ENCODE results near the gene ARHGAP32.
"Not testable (repeated sequence)": the region's sequence is repeated elsewhere in the genome, so short reads cannot be mapped to it uniquely, and the experiment has no call there.

Gene ARHGAP32

DNA sequence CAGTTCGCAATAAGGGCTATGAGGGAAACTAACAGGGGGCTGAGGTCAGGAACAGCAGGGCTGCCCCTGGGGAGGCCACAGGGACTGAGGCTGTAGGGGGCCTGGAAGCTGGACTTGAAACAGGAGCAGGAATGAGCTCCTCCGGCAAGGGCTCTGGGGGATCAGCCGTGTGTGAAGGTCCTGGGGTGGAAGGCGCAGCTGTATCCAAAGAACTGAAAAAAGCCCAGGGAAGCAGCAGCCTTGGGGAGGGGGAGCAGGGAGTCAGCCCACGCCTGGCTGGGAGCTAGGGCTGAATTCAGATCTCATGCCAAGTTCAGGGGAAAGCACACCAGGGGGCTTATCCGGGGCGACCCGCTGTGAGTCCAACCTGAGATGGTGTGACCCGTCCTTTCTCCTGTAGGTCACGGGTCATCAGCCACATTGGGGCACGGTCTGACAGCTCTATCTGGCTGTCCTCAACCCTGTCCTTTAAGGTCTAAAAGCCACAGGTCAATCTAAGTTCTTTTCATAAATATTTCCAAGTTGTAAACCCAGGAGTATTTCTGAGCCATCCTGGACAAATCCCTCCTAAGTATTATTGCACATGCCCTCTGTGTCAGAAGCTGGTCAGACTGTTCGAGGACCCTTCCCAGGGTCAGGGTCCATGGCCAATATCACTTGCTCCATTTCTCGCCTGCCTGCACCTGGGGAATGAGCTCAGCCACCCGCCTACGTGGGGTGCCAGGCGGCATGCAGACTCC, 267.4 kb downstream of the ARHGAP32 start:
- TF ChIP-seq CTCF (IDR thresholded peaks at IDR 0.05; ENCODE audit: insufficient read depth, low read depth, low read length, missing control alignments): no peak
- no peak overlapping the region for H3K4me3 ChIP-seq (ENCODE audit: low read depth, low read length)
- DNase-seq (ENCODE audit: low read depth): no peak

GRCh38 chr11:128924104-128924503, 268.0 kb downstream of the ARHGAP32 start:
- DNase-seq (ENCODE audit: low read depth): no peak
- no peak for TF ChIP-seq CTCF (IDR thresholded peaks at IDR 0.05; ENCODE audit: insufficient read depth, low read depth, low read length, missing control alignments)
- no peak overlapping the region for H3K4me3 ChIP-seq (ENCODE audit: low read depth, low read length)

GRCh38 chr11:128921793-128922192, 270.3 kb downstream of the ARHGAP32 start:
- TF ChIP-seq CTCF (IDR thresholded peaks at IDR 0.05; ENCODE audit: insufficient read depth, low read depth, low read length, missing control alignments): no peak
- no peak overlapping the region for H3K4me3 ChIP-seq (ENCODE audit: low read depth, low read length)
- no peak for DNase-seq (ENCODE audit: low read depth)

DNA sequence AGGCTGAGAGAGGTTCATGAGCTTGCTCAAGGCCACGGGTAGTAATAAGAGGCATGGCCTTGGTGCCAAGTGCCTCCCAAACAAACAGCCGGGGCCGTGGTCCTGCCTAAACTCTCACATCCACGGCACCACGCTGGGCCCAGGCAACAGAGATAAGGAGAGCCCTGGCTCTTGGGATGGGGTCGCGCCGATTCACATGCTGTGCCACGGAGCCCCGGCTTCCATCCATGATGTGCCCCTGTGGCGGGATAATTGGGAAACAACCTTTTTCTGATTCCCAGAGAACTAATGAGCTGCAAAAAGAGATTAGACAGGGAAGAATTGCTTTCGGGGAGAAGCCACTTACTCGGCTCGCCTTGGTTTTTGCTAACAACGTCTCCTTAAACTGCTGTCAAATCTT, 271.5 kb downstream of the ARHGAP32 start:
- no peak overlapping the region for H3K4me3 ChIP-seq (ENCODE audit: low read depth, low read length)
- TF ChIP-seq CTCF (IDR thresholded peaks at IDR 0.05; ENCODE audit: insufficient read depth, low read depth, low read length, missing control alignments): no peak
- no peak for DNase-seq (ENCODE audit: low read depth)

DNA sequence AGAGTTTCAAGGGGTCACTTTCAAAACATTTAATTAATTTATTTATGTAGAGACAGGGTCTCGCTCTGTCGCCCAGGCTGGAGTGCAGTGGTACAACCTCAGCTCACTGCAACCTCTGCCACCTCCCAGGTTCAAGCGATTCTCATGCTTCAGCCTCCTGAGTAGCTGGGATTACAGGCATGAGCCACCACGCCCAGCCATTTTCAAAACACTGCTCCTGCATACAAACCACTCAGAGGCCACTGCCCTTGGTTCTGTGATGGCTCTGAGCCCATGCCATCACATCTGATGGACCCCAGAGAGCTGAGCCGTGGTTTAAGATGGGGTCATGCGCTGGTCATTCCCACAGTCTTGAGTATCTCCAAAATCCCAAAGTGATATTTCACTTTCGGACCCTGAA, 272.5 kb downstream of the ARHGAP32 start:
- H3K4me3 ChIP-seq (ENCODE audit: low read depth, low read length); DNase-seq (ENCODE audit: low read depth): not testable (repeated sequence)

- peak; percentile 23 for DNase-seq (ENCODE audit: low read depth)
- no peak for TF ChIP-seq CTCF (IDR thresholded peaks at IDR 0.05; ENCODE audit: insufficient read depth, low read depth, low read length, missing control alignments)
- H3K4me3 ChIP-seq (ENCODE audit: low read depth, low read length): no peak overlapping the region
Observed at GRCh38 chr11:128919216-128919615, 272.9 kb downstream of the ARHGAP32 start.

GRCh38 chr11:128917144-128917724, 274.9 kb downstream of the ARHGAP32 start:
- no peak for TF ChIP-seq CTCF (IDR thresholded peaks at IDR 0.05; ENCODE audit: insufficient read depth, low read depth, low read length, missing control alignments)
- peak; percentile 34 for DNase-seq (ENCODE audit: low read depth)
- no peak overlapping the region for H3K4me3 ChIP-seq (ENCODE audit: low read depth, low read length)

Measured in GM12865 (cell line).